Karpas-422 (cell line): ENCODE measurements around the gene WDPCP. TPM values are rescaled to one million over a fixed set of nuclear protein-coding genes. Genes with fewer than 3 reads are reported as not detected.

ENCODE experiments used
- DNase-seq: peaks from one replicate; pipeline ENCODE4 v3.0.0-alpha.2; 2015
- H2AFZ ChIP-seq: fragments of 200-600 bp; sonication (generic); 2 replicates; pipeline ENCODE4 v1.6.1; 2014; ENCODE audit warnings: antibody characterized with exemption, low read length, mixed read lengths
- H3K27ac ChIP-seq: fragments of 200-600 bp; sonication (generic); 2 replicates; pipeline ENCODE4 v1.5.1; 2014; ENCODE audit warnings: mild to moderate bottlenecking, low read length, moderate library complexity
- H3K27me3 ChIP-seq: fragments of 200-600 bp; sonication (generic); 2 replicates; pipeline ENCODE4 v1.6.1; 2014; ENCODE audit warnings: low read length, mixed read lengths
- H3K36me3 ChIP-seq: fragments of 200-600 bp; sonication (generic); 2 replicates; pipeline ENCODE4 v1.6.1; 2014; ENCODE audit warnings: low read length, mixed read lengths; ENCODE audit not compliant: insufficient read depth
- H3K4me1 ChIP-seq: fragments of 200-600 bp; sonication (generic); 2 replicates; pipeline ENCODE4 v1.6.1; 2014; ENCODE audit warnings: mild to moderate bottlenecking, low read length, mixed read lengths
- H3K4me2 ChIP-seq: fragments of 200-600 bp; sonication (generic); 2 replicates; pipeline ENCODE4 v1.6.1; 2014; ENCODE audit warnings: low read length, low read depth, mild to moderate bottlenecking; ENCODE audit not compliant: poor library complexity, severe bottlenecking
- H3K4me3 ChIP-seq: fragments of 200-600 bp; sonication (generic); 2 replicates; pipeline ENCODE4 v1.5.1; 2014; ENCODE audit warnings: mild to moderate bottlenecking, antibody characterized with exemption, low read length, mixed read lengths
- H3K79me2 ChIP-seq: fragments of 200-600 bp; sonication (generic); 2 replicates; pipeline ENCODE4 v1.6.1; 2014; ENCODE audit warnings: mild to moderate bottlenecking, low read length, mixed read lengths
- H3K9ac ChIP-seq: fragments of 200-600 bp; sonication (generic); 2 replicates; pipeline ENCODE4 v1.6.0; 2014; ENCODE audit warnings: low read length
- H3K9me2 ChIP-seq: fragments of 200-600 bp; sonication (generic), shearing (Covaris generic); replicated peaks from 2 replicates; pipeline ENCODE4 v1.6.0; 2014; ENCODE audit warnings: mild to moderate bottlenecking, low read length, moderate library complexity; ENCODE audit not compliant: insufficient read depth
- H3K9me3 ChIP-seq: fragments of 300-700, 200-600 bp; sonication (generic); 2 replicates; pipeline ENCODE4 v1.6.1; 2014; ENCODE audit warnings: low read length, mixed read lengths
- H4K20me1 ChIP-seq: fragments of 200-600 bp; sonication (generic); 2 replicates; pipeline ENCODE4 v1.6.1; 2014; ENCODE audit warnings: mild to moderate bottlenecking, antibody characterized with exemption, low read length, low read depth; ENCODE audit not compliant: insufficient read depth
- total RNA-seq: library from RNA; depleted of rRNA; stranded (reverse); fragments of >200 nt; shearing (Covaris generic); gene quantifications from 2 replicates; pipeline ENCODE4 v1.2.3, GENCODE V29; 2014; ENCODE audit warnings: low replicate concordance

WDPCP gene
- total RNA-seq, 1 experiment from 2014 or later = 20.8 TPM

GRCh38 chr2:63520793-63521192 lies 67.5 kb downstream of the WDPCP start:
- no peaks in the 10 kb centered on the region for H3K79me2 ChIP-seq
- H2AFZ ChIP-seq = no peak overlapping the region
- H3K9ac ChIP-seq = no peak overlapping the region
- H4K20me1 ChIP-seq = no peaks in the 10 kb centered on the region; the same call in 1 of the 2 replicates
- no peaks in the 10 kb centered on the region; the same call in 1 of the 2 replicates for H3K27me3 ChIP-seq
- no peaks in the 10 kb centered on the region for H3K9me2 ChIP-seq
- H3K9me3 ChIP-seq = 0 out of 2 replicates have a peak, but pooled peaks cover 5% of the 10 kb centered on the region
- H3K27ac ChIP-seq = no peak overlapping the region
- no peak overlapping the region for H3K4me2 ChIP-seq
- no peak overlapping the region for H3K4me3 ChIP-seq
- H3K36me3 ChIP-seq = no peaks in the 10 kb centered on the region
- no peaks in the 10 kb centered on the region for H3K4me1 ChIP-seq
- DNase-seq = no peak

- Histone ChIP-seq H3K4me3 (no peak overlapping the region), H3K4me2 (no peak overlapping the region), H2AFZ (no peak overlapping the region), H3K79me2 (no peaks in the 10 kb centered on the region), H3K9ac (no peak overlapping the region), H3K27me3 (no peaks in the 10 kb centered on the region), H4K20me1 (peaks cover 9% of the 10 kb centered on the region; the same call in 1 of the 2 replicates), H3K9me2 (no peaks in the 10 kb centered on the region), H3K27ac (no peak overlapping the region), H3K36me3 (no peaks in the 10 kb centered on the region), H3K4me1 (no peaks in the 10 kb centered on the region), H3K9me3 (no peaks in the 10 kb centered on the region)
- DNase-seq = no peak
These were observed 73.5 kb downstream of the WDPCP start for GRCh38 chr2:63514781-63515180.

GRCh38 chr2:63514237-63514716 lies 74.0 kb downstream of the WDPCP start:
- H2AFZ ChIP-seq = no peak overlapping the region
- no peak for DNase-seq
- H3K36me3 ChIP-seq = no peaks in the 10 kb centered on the region
- H3K27me3 ChIP-seq = no peaks in the 10 kb centered on the region
- no peak overlapping the region for H3K27ac ChIP-seq
- no peaks in the 10 kb centered on the region for H3K9me2 ChIP-seq
- H3K4me1 ChIP-seq = no peaks in the 10 kb centered on the region
- H3K79me2 ChIP-seq = no peaks in the 10 kb centered on the region
- H4K20me1 ChIP-seq = peaks cover 9% of the 10 kb centered on the region; the same call in 1 of the 2 replicates
- no peak overlapping the region for H3K4me2 ChIP-seq
- no peaks in the 10 kb centered on the region for H3K9me3 ChIP-seq
- H3K9ac ChIP-seq = no peak overlapping the region
- H3K4me3 ChIP-seq = no peak overlapping the region

GRCh38 chr2:63506320-63506719 lies 82.0 kb downstream of the WDPCP start:
- Histone ChIP-seq H3K27ac (no peak overlapping the region), H3K9me2 (no peaks in the 10 kb centered on the region), H3K79me2 (no peaks in the 10 kb centered on the region), H3K4me2 (no peak overlapping the region), H4K20me1 (peaks cover 26% of the 10 kb centered on the region), H3K9me3 (no peaks in the 10 kb centered on the region), H3K4me1 (no peaks in the 10 kb centered on the region), H2AFZ (no peak overlapping the region), H3K27me3 (no peaks in the 10 kb centered on the region), H3K36me3 (no peaks in the 10 kb centered on the region), H3K9ac (no peak overlapping the region), H3K4me3 (no peak overlapping the region)
- no peak for DNase-seq

- Histone ChIP-seq H3K4me1 (no peaks in the 10 kb centered on the region), H2AFZ (no peak overlapping the region), H3K27ac (no peak overlapping the region), H3K9me3 (no peaks in the 10 kb centered on the region), H3K4me2 (no peak overlapping the region), H3K9ac (no peak overlapping the region), H3K4me3 (no peak overlapping the region), H3K36me3 (no peaks in the 10 kb centered on the region), H4K20me1 (peaks cover 26% of the 10 kb centered on the region), H3K9me2 (no peaks in the 10 kb centered on the region), H3K79me2 (no peaks in the 10 kb centered on the region), H3K27me3 (no peaks in the 10 kb centered on the region)
- no peak for DNase-seq
These were observed 84.5 kb downstream of the WDPCP start for GRCh38 chr2:63503818-63504217.

GRCh38 chr2:63500398-63500797 lies 87.9 kb downstream of the WDPCP start:
- peaks cover 8% of the 10 kb centered on the region for H4K20me1 ChIP-seq
- no peaks in the 10 kb centered on the region for H3K4me1 ChIP-seq
- no peak overlapping the region for H3K4me2 ChIP-seq
- H3K79me2 ChIP-seq = no peaks in the 10 kb centered on the region
- no peak overlapping the region for H3K27ac ChIP-seq
- H2AFZ ChIP-seq = no peak overlapping the region
- no peaks in the 10 kb centered on the region for H3K9me2 ChIP-seq
- no peak overlapping the region for H3K4me3 ChIP-seq
- no peak for DNase-seq
- no peaks in the 10 kb centered on the region for H3K27me3 ChIP-seq
- H3K36me3 ChIP-seq = no peaks in the 10 kb centered on the region
- H3K9ac ChIP-seq = no peak overlapping the region
- no peaks in the 10 kb centered on the region for H3K9me3 ChIP-seq

GRCh38 chr2:63497576-63497975 lies 90.7 kb downstream of the WDPCP start:
- Histone ChIP-seq H3K9me2 (no peaks in the 10 kb centered on the region), H3K4me1 (no peaks in the 10 kb centered on the region), H3K4me2 (no peak overlapping the region), H3K27ac (no peak overlapping the region), H3K4me3 (no peak overlapping the region), H3K27me3 (no peaks in the 10 kb centered on the region), H3K9ac (no peak overlapping the region), H2AFZ (no peak overlapping the region), H3K9me3 (no peaks in the 10 kb centered on the region), H3K36me3 (no peaks in the 10 kb centered on the region), H3K79me2 (no peaks in the 10 kb centered on the region), H4K20me1 (no peaks in the 10 kb centered on the region; the same call in none of the 2 replicates)
- DNase-seq = no peak

- Histone ChIP-seq H3K9me3 (no peaks in the 10 kb centered on the region), H3K27me3 (no peaks in the 10 kb centered on the region), H3K4me3 (no peak overlapping the region), H3K9me2 (no peaks in the 10 kb centered on the region), H4K20me1 (no peaks in the 10 kb centered on the region; the same call in 1 of the 2 replicates), H3K4me1 (no peaks in the 10 kb centered on the region), H3K79me2 (no peaks in the 10 kb centered on the region), H3K27ac (no peak overlapping the region), H3K36me3 (no peaks in the 10 kb centered on the region), H3K9ac (no peak overlapping the region), H2AFZ (no peak overlapping the region), H3K4me2 (no peak overlapping the region)
- DNase-seq = peak; percentile 30
These were observed 93.3 kb downstream of the WDPCP start for GRCh38 chr2:63494968-63495367.
